K562 (cell line): Measurements from ENCODE around the gene ZNF268. TPM values are rescaled to one million over a fixed set of nuclear protein-coding genes. Genes with fewer than 3 reads are reported as not detected.

ENCODE experiments used
- CBX3 ChIP-seq, 2 experiments: IDR thresholded peaks; 1 replicate in 1 of 2; 2 replicates in 1 of 2; pipeline ENCODE4 v1.6.1; 2012; ENCODE audit warnings: inconsistent platforms in 2 of 2, low read length in 2 of 2, borderline replicate concordance in 1 of 2, control low read depth in 1 of 2
- CUX1 ChIP-seq: fragments of 200-800 bp; sonication (Bioruptor generic); IDR thresholded peaks from 2 replicates; pipeline ENCODE4 v1.6.1; 2016; ENCODE audit warnings: missing genetic modification characterization, missing compliant biosample characterization
- ETV5 ChIP-seq: sonication (generic); formaldehyde crosslinking; IDR thresholded peaks from 2 replicates; pipeline ENCODE4 v1.4.0; 2020; ENCODE audit warnings: low read depth, mild to moderate bottlenecking, missing genetic modification reagents
- HDAC6 ChIP-seq: IDR thresholded peaks from 2 replicates; pipeline ENCODE4 v1.6.1; 2012; ENCODE audit warnings: low read depth, mild to moderate bottlenecking, control low read depth, inconsistent platforms, low read length, moderate library complexity
- HIVEP1 ChIP-seq: fragments of 250-450 bp; sonication (Bioruptor Pico); IDR thresholded peaks from 2 replicates; pipeline ENCODE4 v1.4.0; 2020; ENCODE audit warnings: mild to moderate bottlenecking
- MITF ChIP-seq: IDR thresholded peaks from 2 replicates; pipeline ENCODE4 v1.6.1; 2014; ENCODE audit warnings: antibody characterized with exemption
- POLR2H ChIP-seq: IDR thresholded peaks from 2 replicates; pipeline ENCODE4 v1.6.1; 2016; ENCODE audit warnings: missing genetic modification characterization, low read depth, mild to moderate bottlenecking, control low read depth, missing compliant biosample characterization, moderate library complexity
- ZNF184 ChIP-seq: sonication (generic); formaldehyde crosslinking; IDR thresholded peaks from 2 replicates; pipeline ENCODE4 v1.5.0; 2020; ENCODE audit warnings: missing genetic modification reagents
- ZNF583 ChIP-seq: fragments of 250-450 bp; sonication (Bioruptor Pico); IDR thresholded peaks from 2 replicates; pipeline ENCODE4 v1.4.0; 2020
- polyA plus RNA-seq, 8 experiments: library from polyadenylated mRNA; depleted of rRNA in 4 of 8; stranded (reverse) in 5 of 8; unstranded in 3 of 8; fragments of >200 nt; fragmentation: Nextera tagmentation in 2 of 8; fragmentation: Illumina TruSeq in 1 of 8; extraction: Ambion mirVana in 2 of 8; extraction: Trizol in 1 of 8; gene quantifications; 2 replicates each; pipeline versions ENCODE4 v1.2.1 to v1.2.3, GENCODE V29; 2011 to 2014; ENCODE audit warnings: inconsistent platforms in 1 of 8, missing spikeins in 1 of 8
- total RNA-seq, 7 experiments: library from RNA; depleted of rRNA in 6 of 7; stranded (reverse); fragments of >200 nt in 6 of 7; fragmentation: Illumina TruSeq in 2 of 7; extraction: Trizol in 2 of 7; gene quantifications; 2 replicates each; pipeline versions ENCODE4 v1.2.1 to v1.2.3, GENCODE V29; 2011 to 2021; ENCODE audit warnings: low replicate concordance in 1 of 7
- TF ChIP-seq, protein P1 (sequence below): fragments of 250-450 bp; sonication (Bioruptor Pico); IDR thresholded peaks from 2 replicates; pipeline ENCODE4 v1.5.0; 2021
- TF ChIP-seq, protein P2 (sequence below): sonication (generic); formaldehyde crosslinking; IDR thresholded peaks from 2 replicates; pipeline ENCODE4 v1.4.0; 2020; ENCODE audit warnings: mild to moderate bottlenecking, missing genetic modification reagents

Gene ZNF268
- total and polyA plus RNA-seq, 9 of the 15 experiments (the other 6 are each of a cell fraction or from before 2014, with no cell fraction given) = 4.8 to 12.0 (median 7.7) TPM

DNA sequence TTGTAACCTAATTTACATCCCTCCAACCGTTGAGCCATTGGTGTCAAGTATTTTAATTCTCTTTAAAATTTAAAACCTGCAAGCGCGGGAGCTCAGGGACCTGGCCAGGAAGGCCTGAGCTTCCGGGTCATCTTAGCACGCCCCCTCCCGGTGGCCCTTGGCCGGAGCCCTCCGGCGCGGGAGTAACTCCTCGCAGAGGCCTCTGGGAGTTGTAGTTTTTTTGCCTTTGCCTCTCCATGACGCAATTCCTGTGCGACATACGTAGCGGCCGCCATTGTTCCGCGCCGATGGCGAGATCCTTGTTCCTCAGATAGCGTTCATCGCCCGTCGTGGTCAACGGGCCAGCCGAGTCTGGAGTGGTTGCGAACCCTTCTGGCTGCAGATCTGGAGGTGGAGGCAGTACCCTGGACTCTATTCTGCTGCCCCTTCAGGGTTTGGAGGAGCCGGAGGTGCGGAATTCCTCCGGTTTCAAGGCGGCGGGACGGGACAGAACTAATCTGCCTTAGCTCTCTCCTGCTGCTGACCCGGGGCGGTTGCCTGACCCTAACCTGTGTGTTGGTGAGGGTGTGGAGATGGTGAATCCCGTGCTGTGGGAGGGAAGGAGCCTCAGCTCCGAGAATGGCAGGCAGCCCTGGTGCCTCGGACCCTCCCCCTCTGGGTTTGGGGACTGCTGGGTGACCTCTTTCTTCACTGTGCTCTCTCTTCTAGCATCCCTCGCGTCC is at the start of gene ZNF268 (continued):
- TF ChIP-seq POLR2H (tag) (peak; percentile 39; the same call in 1 of the 2 replicates), CBX3 (IDR thresholded peaks at IDR 0.05; ENCODE audit: borderline replicate concordance in 1 of 2, low read length in 2 of 2) (peak in 1 of 2 experiments; percentile 91; a peak in 2 of 3 replicates), ETV5 (CRISPR knock-in tag) (peak; percentile 43; the same call in 1 of the 2 replicates), ZNF583 (no peak; the same call in 1 of the 2 replicates), MITF (no peak), CUX1 (CRISPR knock-in tag) (0 out of 2 replicates have a peak, but pooled peaks have one; percentile 45), ZNF184 (CRISPR knock-in tag) (no peak), HIVEP1 (CRISPR knock-in tag) (no peak), HDAC6 (no peak)
- TF ChIP-seq, protein P1, sequence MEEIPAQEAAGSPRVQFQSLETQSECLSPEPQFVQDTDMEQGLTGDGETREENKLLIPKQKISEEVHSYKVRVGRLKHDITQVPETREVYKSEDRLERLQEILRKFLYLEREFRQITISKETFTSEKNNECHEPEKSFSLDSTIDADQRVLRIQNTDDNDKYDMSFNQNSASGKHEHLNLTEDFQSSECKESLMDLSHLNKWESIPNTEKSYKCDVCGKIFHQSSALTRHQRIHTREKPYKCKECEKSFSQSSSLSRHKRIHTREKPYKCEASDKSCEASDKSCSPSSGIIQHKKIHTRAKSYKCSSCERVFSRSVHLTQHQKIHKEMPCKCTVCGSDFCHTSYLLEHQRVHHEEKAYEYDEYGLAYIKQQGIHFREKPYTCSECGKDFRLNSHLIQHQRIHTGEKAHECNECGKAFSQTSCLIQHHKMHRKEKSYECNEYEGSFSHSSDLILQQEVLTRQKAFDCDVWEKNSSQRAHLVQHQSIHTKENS (CRISPR knock-in tag) = no peak
- TF ChIP-seq, protein P2, sequence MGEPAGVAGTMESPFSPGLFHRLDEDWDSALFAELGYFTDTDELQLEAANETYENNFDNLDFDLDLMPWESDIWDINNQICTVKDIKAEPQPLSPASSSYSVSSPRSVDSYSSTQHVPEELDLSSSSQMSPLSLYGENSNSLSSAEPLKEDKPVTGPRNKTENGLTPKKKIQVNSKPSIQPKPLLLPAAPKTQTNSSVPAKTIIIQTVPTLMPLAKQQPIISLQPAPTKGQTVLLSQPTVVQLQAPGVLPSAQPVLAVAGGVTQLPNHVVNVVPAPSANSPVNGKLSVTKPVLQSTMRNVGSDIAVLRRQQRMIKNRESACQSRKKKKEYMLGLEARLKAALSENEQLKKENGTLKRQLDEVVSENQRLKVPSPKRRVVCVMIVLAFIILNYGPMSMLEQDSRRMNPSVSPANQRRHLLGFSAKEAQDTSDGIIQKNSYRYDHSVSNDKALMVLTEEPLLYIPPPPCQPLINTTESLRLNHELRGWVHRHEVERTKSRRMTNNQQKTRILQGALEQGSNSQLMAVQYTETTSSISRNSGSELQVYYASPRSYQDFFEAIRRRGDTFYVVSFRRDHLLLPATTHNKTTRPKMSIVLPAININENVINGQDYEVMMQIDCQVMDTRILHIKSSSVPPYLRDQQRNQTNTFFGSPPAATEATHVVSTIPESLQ (CRISPR knock-in tag) = no peak
